K562 (cell line): Measurements from ENCODE around the gene RNF187. TPM values are rescaled to one million over a fixed set of nuclear protein-coding genes. Genes with fewer than 3 reads are reported as not detected.
A peak's percentile ranks its signal among the peaks of the same experiment; 100 is the strongest.

Source experiments
- CBFB ChIP-seq: sonication (generic); formaldehyde crosslinking; IDR thresholded peaks from 2 replicates; pipeline ENCODE4 v1.4.0; 2020; ENCODE audit warnings: mild to moderate bottlenecking, missing genetic modification reagents
- HDAC2 ChIP-seq: fragments of 450-650 bp; IDR thresholded peaks from 2 replicates; pipeline ENCODE4 v1.6.1; 2016; ENCODE audit warnings: mild to moderate bottlenecking
- HOMEZ ChIP-seq: fragments of 250-450 bp; sonication (Bioruptor Pico); IDR thresholded peaks from 2 replicates; pipeline ENCODE4 v1.4.0; 2020; ENCODE audit warnings: mild to moderate bottlenecking, moderate library complexity
- KAT7 ChIP-seq: sonication (generic); formaldehyde crosslinking; IDR thresholded peaks from 2 replicates; pipeline ENCODE4 v1.8.0; 2022; ENCODE audit warnings: missing genetic modification reagents, mild to moderate bottlenecking, borderline replicate concordance
- KDM5B ChIP-seq: fragments of 200-600 bp; sonication (generic); IDR thresholded peaks from 2 replicates; pipeline ENCODE4 v1.6.1; 2012; ENCODE audit warnings: low read depth, mild to moderate bottlenecking, moderate library complexity, low read length, control low read depth, inconsistent platforms; ENCODE audit not compliant: insufficient replicate concordance
- LARP7 ChIP-seq: fragments of 450-650 bp; IDR thresholded peaks from 2 replicates; pipeline ENCODE4 v1.6.1; 2016
- MAFK ChIP-seq: IDR thresholded peaks from 2 replicates; pipeline ENCODE4 v1.6.1; 2011; ENCODE audit warnings: low read length, improper control_type of control experiment
- NCOA6 ChIP-seq: fragments of 450-650 bp; IDR thresholded peaks from 2 replicates; pipeline ENCODE4 v1.6.1; 2017; ENCODE audit warnings: mild to moderate bottlenecking
- NR2C1 ChIP-seq, 2 experiments: fragments of 450-650 bp; IDR thresholded peaks; 2 replicates each; pipeline ENCODE4 v1.6.1; 2017; ENCODE audit warnings: mild to moderate bottlenecking in 2 of 2, antibody characterized with exemption in 1 of 2, inconsistent platforms in 1 of 2, missing compliant biosample characterization in 1 of 2, missing genetic modification characterization in 1 of 2
- SNIP1 ChIP-seq: fragments of 450-650 bp; IDR thresholded peaks from 2 replicates; pipeline ENCODE4 v1.7.1; 2017; ENCODE audit warnings: low read depth, mild to moderate bottlenecking
- STAG1 ChIP-seq: sonication (generic); formaldehyde crosslinking; IDR thresholded peaks from 2 replicates; pipeline ENCODE4 v1.5.0; 2020; ENCODE audit warnings: missing genetic modification reagents, borderline replicate concordance
- TBP ChIP-seq: optimal IDR thresholded peaks from 2 replicates; pipeline ENCODE3; 2011; ENCODE audit warnings: low read depth, low read length, improper control_type of control experiment
- TCF7L2 ChIP-seq: fragments of 150-350 bp; IDR thresholded peaks from 2 replicates; pipeline ENCODE4 v1.6.1; 2016; ENCODE audit warnings: low read depth, mild to moderate bottlenecking, low read length, moderate library complexity
- TFAM ChIP-seq: fragments of 250-450 bp; sonication (Bioruptor Pico); conservative IDR thresholded peaks from 2 replicates; pipeline ENCODE4 v1.5.0; 2021; ENCODE audit warnings: mild to moderate bottlenecking, moderate library complexity
- TFAP4 ChIP-seq: sonication (generic); formaldehyde crosslinking; IDR thresholded peaks from 2 replicates; pipeline ENCODE4 v1.8.0; 2022; ENCODE audit warnings: missing genetic modification reagents, mild to moderate bottlenecking, moderate library complexity, borderline replicate concordance
- ZEB2 ChIP-seq: fragments of 450-650 bp; IDR thresholded peaks from 2 replicates; pipeline ENCODE4 v1.6.1; 2016
- ZNF311 ChIP-seq: fragments of 250-450 bp; sonication (Bioruptor Pico); IDR thresholded peaks from 2 replicates; pipeline ENCODE4 v1.4.0; 2020; ENCODE audit warnings: mild to moderate bottlenecking, moderate library complexity
- ZNF318 ChIP-seq, 2 experiments: fragments of 450-650 bp; IDR thresholded peaks; 2 replicates each; pipeline ENCODE4 v1.6.1; 2016; ENCODE audit warnings: mild to moderate bottlenecking in 2 of 2, borderline replicate concordance in 1 of 2, low read depth in 1 of 2, moderate library complexity in 1 of 2
- polyA plus RNA-seq, 8 experiments: library from polyadenylated mRNA; depleted of rRNA in 4 of 8; stranded (reverse) in 5 of 8; unstranded in 3 of 8; fragments of >200 nt; fragmentation: Nextera tagmentation in 2 of 8; fragmentation: Illumina TruSeq in 1 of 8; extraction: Ambion mirVana in 2 of 8; extraction: Trizol in 1 of 8; gene quantifications; 2 replicates each; pipeline versions ENCODE4 v1.2.1 to v1.2.3, GENCODE V29; 2011 to 2014; ENCODE audit warnings: inconsistent platforms in 1 of 8, missing spikeins in 1 of 8
- total RNA-seq, 7 experiments: library from RNA; depleted of rRNA in 6 of 7; stranded (reverse); fragments of >200 nt in 6 of 7; fragmentation: Illumina TruSeq in 2 of 7; extraction: Trizol in 2 of 7; gene quantifications; 2 replicates each; pipeline versions ENCODE4 v1.2.1 to v1.2.3, GENCODE V29; 2011 to 2021; ENCODE audit warnings: low replicate concordance in 1 of 7

Gene RNF187
- total and polyA plus RNA-seq, 9 of the 15 experiments (the other 6 are each of a cell fraction or from before 2014, with no cell fraction given): 2.3 to 119 (median 41.9) TPM

- no peak for TF ChIP-seq SNIP1
- no peak for TF ChIP-seq STAG1
- TF ChIP-seq NCOA6: no peak
- peak; percentile 51 for TF ChIP-seq MAFK
- TF ChIP-seq KAT7: no peak
- TF ChIP-seq TCF7L2: no peak
- no peak for TF ChIP-seq KDM5B
- peak in 1 of 2 experiments; percentile 94; a peak in 2 of 4 replicates for TF ChIP-seq ZNF318 (IDR thresholded peaks at IDR 0.05; ENCODE audit: borderline replicate concordance in 1 of 2, low read depth in 1 of 2)
- peak; percentile 88 for TF ChIP-seq HDAC2
- no peak for TF ChIP-seq CBFB (CRISPR knock-in tag)
- TF ChIP-seq ZNF311 (CRISPR knock-in tag): no peak
- peak; percentile 96 for TF ChIP-seq TFAP4 (CRISPR knock-in tag)
- TF ChIP-seq ZEB2: peak; percentile 85
- no peak for TF ChIP-seq TBP
- TF ChIP-seq TFAM (CRISPR knock-in tag): no peak
- peak; percentile 93 for TF ChIP-seq LARP7
- TF ChIP-seq HOMEZ: no peak; the same call in 1 of the 2 replicates
- peak; percentile 97 for TF ChIP-seq NR2C1 (IDR thresholded peaks at IDR 0.05)
- TF ChIP-seq NR2C1 (tag; IDR thresholded peaks at IDR 0.05): peak; percentile 97
Observed at GRCh38 chr1:228452194-228453021, 34.8 kb upstream of the RNF187 start (continued).
